Hair follicle dermal papilla cell (primary cell): Measurements from ENCODE around the gene ZBTB21. TPM values are rescaled to one million over a fixed set of nuclear protein-coding genes. Genes with fewer than 3 reads are reported as not detected.

ENCODE experiments used
- total RNA-seq: library from RNA; depleted of rRNA; stranded (reverse); fragments of >200 nt; gene quantifications from 2 replicates; pipeline ENCODE4 v1.2.3, GENCODE V29; 2012

The ZBTB21 gene
- 16.9 and 20.8 TPM in 2 replicates for total RNA-seq

DNA sequence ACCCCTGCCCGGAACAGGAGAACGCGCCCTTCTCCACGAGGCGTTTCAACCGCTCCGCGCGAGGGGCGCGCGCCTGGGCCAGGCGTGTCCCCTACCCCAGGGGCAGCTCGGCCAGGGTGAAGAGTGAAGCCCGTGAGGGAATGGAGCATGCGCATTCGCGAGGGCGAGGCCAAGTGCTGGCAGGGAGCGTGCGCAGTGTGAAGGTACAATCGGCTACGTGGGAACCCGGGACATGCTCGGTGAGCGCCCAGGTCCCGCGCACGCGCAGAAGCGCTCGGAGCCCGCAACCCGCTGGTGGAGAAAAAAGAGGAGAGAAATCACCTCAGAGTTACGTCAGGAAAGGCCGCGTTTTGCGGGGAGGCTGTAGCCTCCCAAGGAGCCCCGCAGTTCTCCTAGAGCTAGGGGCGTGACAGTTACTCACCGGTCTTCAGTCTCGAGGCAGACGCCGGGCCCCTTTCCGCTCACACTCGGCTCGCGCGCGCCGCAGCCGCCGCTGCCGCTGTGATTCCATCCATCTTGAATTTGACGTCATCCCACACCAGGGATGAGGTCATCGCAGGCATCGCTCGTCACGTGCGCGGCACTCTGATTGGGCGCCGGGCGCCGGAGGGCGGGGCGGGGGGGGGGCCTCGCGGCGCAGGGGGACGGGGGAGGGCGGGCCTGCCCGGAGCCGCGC lies at the start of gene ZBTB21:
ZBTB21 (minus strand) TSS at position 530 of the 676 bp plus-strand sequence. CDS start 16,265 bp downstream, outside the sequence.

DNA sequence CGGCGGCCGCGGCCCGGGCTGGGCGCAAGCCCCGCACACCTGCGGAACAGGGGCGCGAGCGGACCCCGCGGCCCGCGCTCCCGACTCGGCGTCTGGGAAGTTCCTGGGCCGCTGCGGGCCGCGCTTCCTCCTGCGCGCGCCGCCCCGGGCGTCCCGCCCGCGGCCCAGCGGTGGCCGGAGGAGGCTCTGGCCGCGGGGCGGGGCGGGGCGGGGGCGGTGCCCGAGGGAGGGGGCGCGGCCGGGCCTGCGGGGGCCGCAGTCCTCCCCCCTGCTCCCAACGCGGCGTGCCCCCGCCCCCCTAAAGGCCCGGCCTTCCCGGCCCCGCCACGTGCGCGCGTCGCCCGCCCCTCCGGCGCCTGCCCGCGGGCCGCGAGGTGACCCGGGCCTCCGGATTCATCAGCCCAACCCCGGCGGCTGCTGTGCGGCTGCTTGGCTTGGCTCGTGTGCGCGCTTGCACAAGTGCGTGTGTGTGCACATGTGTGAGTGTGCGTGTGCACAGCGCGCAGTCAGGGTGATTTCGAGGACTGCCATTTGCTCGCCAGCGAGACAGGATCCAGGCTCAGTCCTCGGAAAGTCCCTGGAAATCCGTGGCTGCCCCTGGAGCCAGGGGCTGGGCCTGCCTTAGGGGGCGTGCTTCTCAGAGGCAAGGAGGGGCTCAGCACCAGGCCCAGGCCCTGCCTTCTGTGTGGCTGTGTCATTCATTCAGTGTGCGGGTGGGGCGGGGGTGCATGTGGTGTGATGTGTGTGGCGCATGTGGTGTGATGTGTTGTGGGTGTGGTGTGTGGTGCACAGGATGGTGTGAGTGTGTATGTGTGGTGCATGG lies 56.1 kb downstream of the ZBTB21 start, which contains the start of gene C2CD2:
C2CD2 (minus strand) TSS at position 188 of the 823 bp plus-strand sequence. CDS start 370 bp downstream, outside the sequence.

Other genes with a start within 250 kb of the ZBTB21 start
- gene RIPK4, start 243.3 kb downstream of the ZBTB21 start, total RNA-seq = 0.49 TPM in 2 replicates
- gene PRDM15, start 131.0 kb downstream of the ZBTB21 start, total RNA-seq = 3.8 and 7.3 TPM in 2 replicates
- 14.9 and 21.9 TPM in 2 replicates for gene C2CD2, start 56.3 kb downstream of the ZBTB21 start, total RNA-seq
- gene UMODL1, start 61.0 kb upstream of the ZBTB21 start, total RNA-seq = under 0.01 TPM in 1 of 2 replicates, not detected in the other
- under 0.01 TPM in 1 of 2 replicates, not detected in the other for gene ABCG1, start 208.8 kb upstream of the ZBTB21 start, total RNA-seq